ENCODE measurements around the gene STX16. TPM values are rescaled to one million over a fixed set of nuclear protein-coding genes. Genes with fewer than 3 reads are reported as not detected.

Gene STX16
- total RNA-seq, 1 experiment from 2014 or later: 89.1 TPM

- TF ChIP-seq ARID4B (CRISPR knock-in tag; IDR thresholded peaks at IDR 0.05; ENCODE audit: borderline replicate concordance): peak; percentile 42; the same call in 1 of the 2 replicates
- peak; percentile 91; the same call in 1 of the 2 replicates for TF ChIP-seq TP53 (CRISPR knock-in tag; IDR thresholded peaks at IDR 0.05)
- TF ChIP-seq PREB (CRISPR knock-in tag; IDR thresholded peaks at IDR 0.05; ENCODE audit: borderline replicate concordance): peak; percentile 63; the same call in 1 of the 2 replicates
- TF ChIP-seq ERG (CRISPR knock-in tag; IDR thresholded peaks at IDR 0.05): peak; percentile 99
Measured at GRCh38 chr20:58619864-58620431, 31.1 kb upstream of the STX16 start (continued).

- ATAC-seq: no peak
- peaks cover 23% of the 10 kb centered on the region for H3K4me1 Mint-ChIP-seq
- ChIA-PET CTCF (interaction anchor here (0.7 to 2.1 kb wide), 12 partner anchors 8 to 217 kb away, joined by 3 to 10 read pairs (median 4); partner anchors contain the start of genes APCDD1L and STX16), POLR2A (interaction anchor here (3.6 kb wide), 1 partner anchor 30 kb away, joined by 18 read pairs; the partner anchor contains the start of gene STX16)
- TF ChIP-seq CREB1 (CRISPR knock-in tag; IDR thresholded peaks at IDR 0.05): no peak
- no peak for TF ChIP-seq ATF3 (CRISPR knock-in tag; conservative IDR thresholded peaks at IDR 0.05)
- TF ChIP-seq PRDM15 (CRISPR knock-in tag; IDR thresholded peaks at IDR 0.05): no peak
- TF ChIP-seq ELF4 (CRISPR knock-in tag; IDR thresholded peaks at IDR 0.05; ENCODE audit: low read depth): no peak
- TF ChIP-seq ERG (CRISPR knock-in tag; IDR thresholded peaks at IDR 0.05): no peak
- no peak for TF ChIP-seq TP53 (CRISPR knock-in tag; IDR thresholded peaks at IDR 0.05)
- no peak for TF ChIP-seq SMAD3 (CRISPR knock-in tag; IDR thresholded peaks at IDR 0.05; ENCODE audit: borderline replicate concordance)
- TF ChIP-seq STAT6 (CRISPR knock-in tag; conservative IDR thresholded peaks at IDR 0.05; ENCODE audit: low read depth): no peak
- H3K9me3 Mint-ChIP-seq: peaks cover 19% of the 10 kb centered on the region
- no peak overlapping the region for H3K27ac Mint-ChIP-seq
- DNase-seq (ENCODE audit: low spot score): no peak
- no peak overlapping the region for H3K4me3 Mint-ChIP-seq
- peaks cover 15% of the 10 kb centered on the region for H3K36me3 Mint-ChIP-seq
- peaks cover 34% of the 10 kb centered on the region for H3K27me3 Mint-ChIP-seq (ENCODE audit: low read depth)
Measured at GRCh38 chr20:58621906-58622548, 29.1 kb upstream of the STX16 start.

Measured in WTC11 (cell line).